ENCODE measurements around the gene FKBP11. TPM values are rescaled to one million over a fixed set of nuclear protein-coding genes. Genes with fewer than 3 reads are reported as not detected.

Gene FKBP11
- total RNA-seq, result 100 to 1,000 TPM; 119 to 171 (median 134) TPM

DNA sequence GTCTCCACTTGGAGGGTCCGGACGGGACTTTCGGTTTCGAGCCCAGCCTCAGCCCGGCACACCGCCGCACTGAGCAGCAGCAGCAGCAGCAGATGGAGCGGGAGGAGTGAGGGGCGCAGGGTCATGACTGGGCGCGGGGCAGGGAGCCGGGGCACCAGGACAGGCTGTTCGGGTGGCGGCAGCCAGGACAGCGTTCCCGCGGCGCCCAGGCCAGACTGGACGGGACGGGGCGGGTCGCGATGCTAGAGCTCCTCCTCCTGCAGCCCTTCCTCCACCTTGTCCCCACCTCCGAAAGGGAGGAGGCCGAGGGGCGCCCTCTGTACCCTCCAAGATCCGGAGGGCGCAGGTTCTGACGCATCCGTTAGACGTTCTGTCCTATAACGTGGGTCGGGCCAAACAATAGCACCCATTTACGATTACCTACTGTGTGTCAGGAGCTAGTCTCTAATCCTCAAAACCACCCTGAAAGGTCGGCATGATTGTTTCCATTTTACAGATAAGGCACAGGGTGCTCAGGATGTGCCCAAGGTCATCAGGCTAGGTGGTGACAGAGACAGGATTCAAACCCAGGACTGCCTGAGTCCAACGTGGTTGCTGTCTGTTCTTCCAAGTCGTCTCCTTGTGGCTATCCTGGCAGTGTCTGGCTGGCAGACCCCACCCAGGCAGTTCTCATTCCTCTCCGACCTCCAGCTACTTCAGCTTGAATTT is at the start of gene FKBP11:
Gene FKBP11, minus strand, starts transcription at position 189 of the 708 bp plus-strand sequence. Its CDS starts 64 bp downstream, at position 125.
- no peaks in the 10 kb centered on the region for H3K9me3 Mint-ChIP-seq
- H3K4me3 Mint-ChIP-seq, result peak within 1 kb of the TSS; percentile 93

GRCh38 chr12:48973941-48974673 is 48.8 kb upstream of the FKBP11 start:
- Mint-ChIP-seq H3K27me3 (ENCODE audit: low read depth) (peaks cover 54% of the 10 kb centered on the region), H3K4me3 (no peak overlapping the region), H3K4me1 (ENCODE audit: low read depth) (peaks cover 48% of the 10 kb centered on the region), H3K36me3 (ENCODE audit: insufficient read depth) (no peaks in the 10 kb centered on the region), H3K9me3 (no peaks in the 10 kb centered on the region)
- DNase-seq, result no peak
- ATAC-seq, result no peak

More for the DNA sequence above, at the start of gene FKBP11:
- DNase-seq, result peak; percentile 76
- no peaks in the 10 kb centered on the region for H3K27me3 Mint-ChIP-seq (ENCODE audit: low read depth)
- ATAC-seq, result peak; percentile 88 to 89
- peaks cover 52% of the 10 kb centered on the region for H3K4me1 Mint-ChIP-seq (ENCODE audit: low read depth)
- peaks cover 47% of the 10 kb centered on the region for H3K36me3 Mint-ChIP-seq (ENCODE audit: insufficient read depth)

DNA sequence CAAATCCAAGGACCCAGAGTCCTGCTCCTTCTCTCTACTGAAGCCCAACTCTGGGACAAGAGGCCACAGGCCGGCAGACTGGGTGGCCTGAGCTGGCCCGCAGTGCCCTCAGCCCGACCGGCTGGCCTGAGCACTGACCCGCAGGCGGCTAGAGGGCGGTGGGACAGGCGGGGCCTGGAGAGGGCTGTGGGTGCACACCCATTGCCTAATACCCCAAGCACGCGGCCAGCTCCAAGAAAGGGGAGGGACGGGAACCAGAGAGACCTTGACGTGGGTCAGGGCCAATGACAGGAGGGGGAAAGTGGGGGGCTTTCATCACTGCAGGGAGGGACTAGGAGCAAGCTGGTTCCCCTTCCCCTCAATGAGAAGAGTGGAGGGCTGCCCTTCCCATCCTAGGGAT is 48.2 kb upstream of the FKBP11 start:
- no peaks in the 10 kb centered on the region for H3K36me3 Mint-ChIP-seq (ENCODE audit: insufficient read depth)

GRCh38 chr12:48972952-48973483 is 47.7 kb upstream of the FKBP11 start:
- no peaks in the 10 kb centered on the region for H3K9me3 Mint-ChIP-seq
- DNase-seq (no peak), ATAC-seq (no peak)
- H3K27me3 Mint-ChIP-seq (ENCODE audit: low read depth), result peaks cover 52% of the 10 kb centered on the region
- peaks cover 46% of the 10 kb centered on the region for H3K4me1 Mint-ChIP-seq (ENCODE audit: low read depth)
- H3K36me3 Mint-ChIP-seq (ENCODE audit: insufficient read depth), result no peaks in the 10 kb centered on the region
- H3K4me3 Mint-ChIP-seq, result no peak overlapping the region

More for the DNA sequence above, 48.2 kb upstream of the FKBP11 start:
- Mint-ChIP-seq H3K9me3 (no peaks in the 10 kb centered on the region), H3K27me3 (ENCODE audit: low read depth) (peaks cover 52% of the 10 kb centered on the region), H3K4me3 (no peak overlapping the region), H3K4me1 (ENCODE audit: low read depth) (peaks cover 46% of the 10 kb centered on the region)
- DNase-seq (no peak), ATAC-seq (no peak)

DNA sequence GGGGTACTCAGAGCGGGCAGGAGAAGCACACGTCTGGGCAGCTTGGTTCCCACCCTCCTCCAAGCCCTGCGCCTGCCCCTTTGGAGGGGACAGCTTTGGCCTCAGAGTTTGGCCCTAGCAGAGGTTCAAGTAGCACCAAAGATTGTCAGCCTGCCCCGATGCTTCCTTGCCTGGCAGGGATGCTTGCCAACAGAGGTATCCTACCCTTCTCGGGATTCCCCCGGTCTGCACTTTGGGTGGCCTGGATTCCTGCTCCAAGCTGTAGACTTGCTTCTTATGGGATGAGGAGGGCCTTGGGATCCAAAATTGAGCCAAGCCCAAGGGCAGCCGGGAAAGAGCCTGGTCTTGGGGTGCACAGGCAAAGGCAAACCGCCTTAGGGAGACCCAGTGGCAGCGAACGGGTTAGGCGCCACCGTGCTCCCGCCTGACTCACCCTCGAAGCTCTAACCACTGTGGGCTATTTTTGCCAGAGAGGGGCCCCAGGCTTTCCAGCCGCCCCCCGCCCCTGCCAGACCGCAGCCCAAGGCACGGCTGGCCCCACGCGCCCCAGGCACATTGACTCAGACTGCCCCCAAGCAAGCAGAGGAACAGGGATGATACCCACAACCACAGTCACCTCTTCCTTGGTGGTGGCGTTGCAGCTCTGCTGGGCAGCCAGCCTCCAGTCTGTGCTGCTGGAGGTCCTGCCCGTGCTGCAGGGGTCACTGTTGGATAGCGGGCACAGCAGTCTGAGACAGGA is 47.1 kb upstream of the FKBP11 start:
- Mint-ChIP-seq H3K27me3 (ENCODE audit: low read depth) (peaks cover 46% of the 10 kb centered on the region), H3K4me3 (peak overlapping the region; percentile 63), H3K36me3 (ENCODE audit: insufficient read depth) (no peaks in the 10 kb centered on the region), H3K9me3 (no peaks in the 10 kb centered on the region), H3K4me1 (ENCODE audit: low read depth) (peaks cover 41% of the 10 kb centered on the region)
- no peak for DNase-seq
- ATAC-seq, result peak; percentile 34 to 38

DNA sequence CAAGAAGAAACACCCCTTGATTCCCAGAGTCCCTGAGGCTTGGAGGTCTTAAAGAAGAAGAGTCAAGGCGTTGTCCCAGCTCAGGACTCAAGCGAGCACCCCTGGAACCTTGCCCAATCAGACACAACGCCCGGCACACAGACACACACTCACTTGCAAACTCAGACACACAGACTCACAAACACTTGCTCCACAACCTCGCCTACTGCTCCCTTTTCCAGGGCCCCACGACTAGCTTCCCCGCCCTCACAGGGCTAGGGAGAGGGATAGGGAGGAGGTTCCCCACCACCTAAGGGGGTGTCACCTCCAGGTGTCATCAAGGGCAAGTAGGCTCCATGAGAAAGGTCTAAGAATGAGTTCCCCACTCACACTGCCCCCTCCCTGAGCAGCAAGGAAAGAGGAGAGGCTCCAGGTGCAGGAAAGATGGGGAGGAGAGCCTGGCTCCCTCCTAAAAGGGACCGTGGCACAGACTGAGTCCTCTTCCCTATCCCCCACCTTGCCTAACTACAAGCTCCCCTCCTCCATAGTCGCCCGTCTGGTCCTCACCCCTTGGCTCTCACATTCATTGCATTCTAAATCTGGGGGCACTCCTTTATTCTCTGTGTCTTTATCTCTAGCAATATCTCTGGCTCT is 45.5 kb upstream of the FKBP11 start:
- DNase-seq (no peak), ATAC-seq (no peak)
- Mint-ChIP-seq H3K9me3 (no peaks in the 10 kb centered on the region), H3K4me3 (peak overlapping the region; percentile 63), H3K27me3 (ENCODE audit: low read depth) (peaks cover 45% of the 10 kb centered on the region), H3K4me1 (ENCODE audit: low read depth) (peaks cover 35% of the 10 kb centered on the region), H3K36me3 (ENCODE audit: insufficient read depth) (no peaks in the 10 kb centered on the region)

GRCh38 chr12:48969833-48970701 is 44.8 kb upstream of the FKBP11 start:
- Mint-ChIP-seq H3K36me3 (ENCODE audit: insufficient read depth) (no peaks in the 10 kb centered on the region), H3K4me1 (ENCODE audit: low read depth) (peaks cover 35% of the 10 kb centered on the region), H3K27me3 (ENCODE audit: low read depth) (peaks cover 44% of the 10 kb centered on the region)

DNA sequence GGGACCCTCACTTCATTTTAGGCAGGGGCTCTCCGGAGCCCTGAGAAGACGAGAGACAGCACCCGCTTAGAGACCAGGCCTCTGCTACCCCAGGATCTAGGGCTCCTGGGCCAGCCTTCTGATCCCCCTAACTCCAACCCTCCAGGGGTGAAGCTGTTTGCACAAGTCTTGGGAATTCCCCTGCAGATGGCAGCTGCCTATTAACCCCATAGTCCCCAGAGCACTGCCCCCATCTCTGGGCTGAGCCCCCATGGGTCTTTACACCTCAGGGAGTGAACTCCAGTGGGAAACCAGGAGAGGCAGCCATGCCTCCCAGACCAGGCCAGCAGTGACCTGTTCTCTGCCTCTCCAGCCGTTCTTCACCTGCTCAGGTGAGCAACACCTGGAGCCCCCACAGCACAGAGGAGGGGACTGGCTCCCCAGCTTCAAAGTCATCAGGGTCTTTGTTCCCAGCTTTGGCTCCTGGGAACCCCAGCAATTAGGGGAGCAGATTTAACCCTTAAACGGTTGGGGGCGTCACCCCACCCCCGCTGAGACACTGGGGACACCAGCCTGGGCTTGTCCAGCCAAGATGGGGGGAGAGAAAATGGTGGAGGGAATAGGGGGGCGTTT is 44.0 kb upstream of the FKBP11 start:
- peaks cover 41% of the 10 kb centered on the region for H3K27me3 Mint-ChIP-seq (ENCODE audit: low read depth)
- peak overlapping the region; percentile 16 for H3K4me3 Mint-ChIP-seq

More at GRCh38 chr12:48969833-48970701, 44.8 kb upstream of the FKBP11 start:
- Mint-ChIP-seq H3K9me3 (no peaks in the 10 kb centered on the region), H3K4me3 (peak overlapping the region; percentile 16)
- ATAC-seq (peak; percentile 55 to 56), DNase-seq (peak; percentile 59)

GRCh38 chr12:48968467-48968866 is 43.2 kb upstream of the FKBP11 start:
- peaks cover 34% of the 10 kb centered on the region for H3K27me3 Mint-ChIP-seq (ENCODE audit: low read depth)
- no peak for ATAC-seq
- H3K36me3 Mint-ChIP-seq (ENCODE audit: insufficient read depth), result no peaks in the 10 kb centered on the region
- no peak for DNase-seq
- peaks cover 35% of the 10 kb centered on the region for H3K4me1 Mint-ChIP-seq (ENCODE audit: low read depth)
- no peaks in the 10 kb centered on the region for H3K9me3 Mint-ChIP-seq
- H3K4me3 Mint-ChIP-seq, result no peak overlapping the region

More for the DNA sequence above, 44.0 kb upstream of the FKBP11 start:
- no peaks in the 10 kb centered on the region for H3K9me3 Mint-ChIP-seq
- DNase-seq, result no peak
- no peaks in the 10 kb centered on the region for H3K36me3 Mint-ChIP-seq (ENCODE audit: insufficient read depth)
- peaks cover 35% of the 10 kb centered on the region for H3K4me1 Mint-ChIP-seq (ENCODE audit: low read depth)
- ATAC-seq, result no peak

DNA sequence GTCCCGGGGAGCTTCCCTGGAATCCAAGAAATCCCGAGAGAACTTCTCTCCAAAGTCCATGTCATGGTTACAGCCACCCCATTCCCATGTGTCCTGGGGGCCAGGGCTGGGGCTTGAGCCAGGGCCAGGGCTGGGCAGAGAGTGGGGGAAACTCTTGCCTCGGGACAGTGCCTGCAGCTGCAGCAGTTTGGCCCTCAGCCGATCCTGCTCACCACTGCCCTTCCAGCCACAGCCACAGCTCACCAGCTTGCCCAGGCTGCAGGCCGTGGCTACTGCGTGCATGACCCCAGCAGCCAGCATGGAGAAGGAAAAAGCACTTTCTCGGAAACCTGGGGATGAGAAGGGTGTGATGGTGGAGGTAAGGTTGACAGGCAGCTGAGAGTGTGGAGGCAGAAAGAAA is 42.7 kb upstream of the FKBP11 start:
- H3K36me3 Mint-ChIP-seq (ENCODE audit: insufficient read depth), result no peaks in the 10 kb centered on the region
- no peaks in the 10 kb centered on the region for H3K9me3 Mint-ChIP-seq
- H3K27me3 Mint-ChIP-seq (ENCODE audit: low read depth), result peaks cover 29% of the 10 kb centered on the region
- DNase-seq, result no peak
- no peak overlapping the region for H3K4me3 Mint-ChIP-seq
- H3K4me1 Mint-ChIP-seq (ENCODE audit: low read depth), result peaks cover 35% of the 10 kb centered on the region
- ATAC-seq, result no peak

DNA sequence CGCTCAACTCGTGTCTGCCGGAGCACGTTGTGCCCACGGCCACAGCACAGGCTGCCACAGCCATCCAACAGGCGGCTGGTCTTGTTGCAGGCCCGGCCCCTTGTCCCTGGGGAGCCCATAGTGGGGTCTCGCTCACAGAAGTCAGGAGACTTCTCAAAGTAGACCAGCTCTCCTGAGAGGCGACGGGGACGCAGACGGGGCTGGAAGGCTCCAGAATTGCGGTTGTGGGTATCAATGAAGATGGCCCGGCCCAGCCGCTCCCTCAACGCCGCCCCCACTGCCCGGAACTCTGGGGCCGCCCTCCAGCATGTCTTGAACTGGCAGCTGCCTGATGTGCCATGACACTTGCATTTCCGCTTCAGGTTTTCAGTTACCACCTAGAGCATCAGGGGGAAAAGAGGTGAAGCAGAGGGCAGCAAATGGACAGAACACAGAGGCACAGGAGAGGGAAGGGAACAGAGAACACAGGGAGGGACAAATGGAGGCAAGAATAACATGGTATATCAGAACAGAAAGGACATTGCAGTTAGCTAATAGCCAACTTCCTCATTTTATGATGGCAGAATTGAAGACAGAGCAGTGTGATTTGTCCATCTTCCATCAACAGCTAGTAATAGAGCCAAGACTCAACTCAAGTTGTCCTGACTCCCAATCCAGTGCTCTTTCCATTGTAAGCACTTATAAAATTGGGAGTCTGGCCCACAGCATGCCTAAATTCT is 41.0 kb upstream of the FKBP11 start:
- no peak overlapping the region for H3K4me3 Mint-ChIP-seq
- no peaks in the 10 kb centered on the region for H3K9me3 Mint-ChIP-seq
- H3K4me1 Mint-ChIP-seq (ENCODE audit: low read depth), result peaks cover 24% of the 10 kb centered on the region
- ATAC-seq, result no peak
- H3K36me3 Mint-ChIP-seq (ENCODE audit: insufficient read depth), result no peaks in the 10 kb centered on the region
- DNase-seq, result no peak
- peaks cover 17% of the 10 kb centered on the region for H3K27me3 Mint-ChIP-seq (ENCODE audit: low read depth)

DNA sequence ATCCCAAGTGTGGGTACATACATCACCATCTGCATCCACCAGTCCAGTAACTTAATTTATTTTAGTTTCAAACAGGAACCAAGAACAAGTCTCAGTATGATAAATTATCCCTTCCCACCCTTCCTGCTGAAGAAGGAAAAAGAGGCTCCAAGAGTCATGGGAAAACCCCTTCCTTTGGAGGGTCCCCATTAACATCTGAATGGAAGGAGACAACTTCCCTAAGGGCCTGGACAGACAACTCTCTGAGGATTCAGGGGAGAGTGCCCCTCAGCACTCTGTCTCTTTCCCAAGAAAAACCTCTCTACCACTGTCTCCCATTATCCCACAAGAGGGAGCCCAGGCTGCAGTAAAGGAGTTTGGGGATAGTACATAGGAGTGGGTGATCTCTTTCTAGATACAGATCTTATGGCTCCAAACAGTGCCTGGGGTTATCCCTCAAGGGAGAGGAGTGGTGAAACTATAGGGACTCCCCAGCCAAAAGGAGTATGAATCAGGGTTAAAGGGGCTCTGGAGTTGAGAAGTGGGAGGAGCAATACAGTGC is 40.1 kb upstream of the FKBP11 start:
- H3K9me3 Mint-ChIP-seq, result no peaks in the 10 kb centered on the region
- peak in 1 of 2 donors; percentile 36 for ATAC-seq

More for the DNA sequence above, 40.1 kb upstream of the FKBP11 start:
- Mint-ChIP-seq H3K27me3 (ENCODE audit: low read depth) (peaks cover 7% of the 10 kb centered on the region), H3K36me3 (ENCODE audit: insufficient read depth) (no peaks in the 10 kb centered on the region), H3K4me1 (ENCODE audit: low read depth) (peaks cover 14% of the 10 kb centered on the region), H3K4me3 (no peak overlapping the region)
- DNase-seq, result no peak
